ENCODE measurements around the gene JAKMIP1. TPM values are rescaled to one million over a fixed set of nuclear protein-coding genes. Genes with fewer than 3 reads are reported as not detected.

The JAKMIP1 gene
- total and polyA plus RNA-seq, 2 of the 13 experiments (the other 11 are each of a cell fraction or from before 2014, with no cell fraction given), result not detected

GRCh38 chr4:6195602-6196319, 4.6 kb downstream of the JAKMIP1 start:
- peaks cover 6 to 61% of the 10 kb centered on the region in 2 experiments for H3K27me3 ChIP-seq (ENCODE audit: control insufficient read depth in 1 of 2, insufficient read depth in 2 of 2, low read length in 2 of 2)
- no peak for TF ChIP-seq ZNF557 (CRISPR knock-in tag; IDR thresholded peaks at IDR 0.05)
- TF ChIP-seq ZBTB40 (IDR thresholded peaks at IDR 0.05), result no peak
- TF ChIP-seq ZBTB40 (CRISPR knock-in tag; IDR thresholded peaks at IDR 0.05), result peak; percentile 74; the same call in 1 of the 2 replicates
- no peaks in the 10 kb centered on the region for H3K79me2 ChIP-seq (ENCODE audit: insufficient read depth, low read length)
- H3K36me3 ChIP-seq (replicated peaks in 1 of 2; ENCODE audit: control insufficient read depth in 1 of 2, insufficient read depth in 2 of 2, low read length in 2 of 2), result no peaks in the 10 kb centered on the region
- no TSS peak for BruUV-seq (replicated peaks)
- no peaks in the 10 kb centered on the region for H3K9me3 ChIP-seq (ENCODE audit: low read length)
- no peak overlapping the region for H3K9ac ChIP-seq (ENCODE audit: insufficient read depth, low read depth, low read length)
- in situ Hi-C loops (cut with HindIII; ENCODE audit: extremely low pct_ligation_motif_present, low pct_unique_long_range_greater_than_20kb) (no loop called here), intact Hi-C loops (cut with micrococcal nuclease; ENCODE audit: unreplicated experiment) (loop anchor here (10.0 kb wide), 1 partner anchor 201 kb away; no protein-coding TSS in a partner anchor)
- no peak for DNase-seq (ENCODE audit: low spot score)
- FAIRE-seq, result no peak
- no peak overlapping the region for H3K4me2 ChIP-seq (ENCODE audit: low read depth, low read length)
- no peaks in the 10 kb centered on the region for H4K20me1 ChIP-seq (ENCODE audit: insufficient read depth, low read length)
- ATAC-seq, result no peak
- ChIA-PET POLR2A (no interaction called here), CTCF (ENCODE audit: low intra/inter-chr PET ratio, low total read pairs) (no interaction called here)
- 27% methylated on average over 11 of the region's 12 CpGs for WGBS (ENCODE audit: low lambda C conversion rate)
- no peak overlapping the region for H2AFZ ChIP-seq (ENCODE audit: low read length)
- no peak overlapping the region for H3K4me3 ChIP-seq (replicated peaks in 1 of 3; ENCODE audit: insufficient read depth in 1 of 3, low read depth in 2 of 3, low read length in 3 of 3)
- H3K4me1 ChIP-seq (ENCODE audit: insufficient read depth, low read length), result 0 out of 2 replicates have a peak, but pooled peaks cover 7% of the 10 kb centered on the region
- no peak overlapping the region for H3K27ac ChIP-seq (ENCODE audit: extremely low read length, insufficient read depth, low read length)
